ENCODE data around the gene MGST3. TPM values are rescaled to one million over a fixed set of nuclear protein-coding genes. Genes with fewer than 3 reads are reported as not detected.

MGST3 gene
- polyA plus RNA-seq, 3 donors = 57.9 to 228 (median 189) TPM

GRCh38 chr1:165674599-165674998 lies 43.6 kb downstream of the MGST3 start:
- Mint-ChIP-seq H3K27me3 (ENCODE audit: low read depth in 3 of 3) (no peaks in the 10 kb centered on the region), H3K9me3 (no peaks in the 10 kb centered on the region), H3K27ac (peak overlapping the region; percentile 63 to 86 (median 74)), H3K4me1 (peaks cover 52% of the 10 kb centered on the region), H3K4me3 (no peak overlapping the region), H3K36me3 (peaks cover 36 to 48% of the 10 kb centered on the region in 2 donors)
- Histone ChIP-seq H3K4me3 (replicated peaks in 1 of 3; ENCODE audit: low read depth in 2 of 3, low read length in 3 of 3) (no peak overlapping the region), H2AFZ (ENCODE audit: insufficient read depth, low read depth, low read length, poor library complexity, severe bottlenecking) (no peak overlapping the region), H3K27ac (ENCODE audit: low read depth in 1 of 2, low read length in 2 of 2) (peak overlapping the region in 1 of 2 donors; percentile 59), H3K9ac (ENCODE audit: insufficient read depth, low read length, poor library complexity, severe bottlenecking) (no peak overlapping the region), H3K9me3 (replicated peaks in 1 of 2; ENCODE audit: control insufficient read depth in 1 of 2, insufficient read depth in 1 of 2, low read length in 2 of 2) (no peaks in the 10 kb centered on the region), H4K20me1 (ENCODE audit: insufficient read depth, low read length) (no peaks in the 10 kb centered on the region), H3K27me3 (ENCODE audit: control insufficient read depth in 2 of 2, insufficient read depth in 2 of 2, low read length in 2 of 2) (no peaks in the 10 kb centered on the region), H3K4me2 (replicated peaks; ENCODE audit: extremely low read depth, low read length, poor library complexity, severe bottlenecking) (no peak overlapping the region), H3K36me3 (replicated peaks in 1 of 2; ENCODE audit: control insufficient read depth in 1 of 2, insufficient read depth in 2 of 2, low read length in 2 of 2) (peaks cover 22 to 31% of the 10 kb centered on the region in 2 donors), H3K79me2 (ENCODE audit: insufficient read depth, low read length) (peaks cover 29% of the 10 kb centered on the region), H3K4me1 (ENCODE audit: control insufficient read depth in 1 of 2, insufficient read depth in 2 of 2, low read length in 2 of 2) (peaks cover 25 to 46% of the 10 kb centered on the region in 2 donors)
- TF ChIP-seq CTCF (IDR thresholded peaks at IDR 0.05) = no peak
- WGBS (ENCODE audit: insufficient coverage) = 13% methylated on average over 1 of the region's 8 CpGs
- intact Hi-C loops (cut with micrococcal nuclease) = no loop called here
- DNase-seq = peak; percentile 12 to 18 (median 13)

DNA sequence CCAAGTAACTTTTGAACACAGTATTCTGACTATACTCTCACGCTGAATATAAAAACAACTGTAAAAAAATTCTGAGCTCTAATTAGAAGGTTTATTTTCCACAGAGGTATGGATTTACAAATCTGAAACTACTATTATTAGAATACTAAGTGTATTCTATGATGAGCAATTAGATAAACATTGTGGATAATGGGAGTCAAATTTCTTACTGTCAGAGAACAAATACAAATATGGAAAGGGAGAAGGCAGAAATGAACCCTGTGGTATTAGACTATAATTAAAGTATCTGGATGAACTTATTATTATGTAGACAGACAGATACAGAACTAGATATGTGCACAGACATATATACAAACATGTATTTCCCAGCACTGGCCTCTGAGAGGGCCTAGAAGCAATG lies 44.8 kb downstream of the MGST3 start:
- H3K9ac ChIP-seq (ENCODE audit: insufficient read depth, low read length, poor library complexity, severe bottlenecking) = no peak overlapping the region
- peaks cover 0 to 1% (median 0%) of the 10 kb centered on the region in 7 donors for H3K9me3 Mint-ChIP-seq
- WGBS (ENCODE audit: insufficient coverage) = no CpG with 5 or more reads among the region's 1 CpG
- no peaks in the 10 kb centered on the region for H4K20me1 ChIP-seq (ENCODE audit: insufficient read depth, low read length)
- no peaks in the 10 kb centered on the region for H3K9me3 ChIP-seq (replicated peaks in 1 of 2; ENCODE audit: control insufficient read depth in 1 of 2, insufficient read depth in 1 of 2, low read length in 2 of 2)
- no peaks in the 10 kb centered on the region for H3K27me3 ChIP-seq (ENCODE audit: control insufficient read depth in 2 of 2, insufficient read depth in 2 of 2, low read length in 2 of 2)
- H3K27me3 Mint-ChIP-seq (ENCODE audit: low read depth in 3 of 3) = no peaks in the 10 kb centered on the region
- H3K4me3 ChIP-seq (replicated peaks in 1 of 3; ENCODE audit: low read depth in 2 of 3, low read length in 3 of 3) = no peak overlapping the region
- H3K4me2 ChIP-seq (replicated peaks; ENCODE audit: extremely low read depth, low read length, poor library complexity, severe bottlenecking) = no peak overlapping the region
- H3K4me3 Mint-ChIP-seq = no peak overlapping the region
- H3K27ac Mint-ChIP-seq = peak overlapping the region in 1 of 7 donors; percentile 78
- H3K27ac ChIP-seq (ENCODE audit: low read depth in 1 of 2, low read length in 2 of 2) = peak overlapping the region in 1 of 2 donors; percentile 15
- H3K4me1 ChIP-seq (ENCODE audit: control insufficient read depth in 1 of 2, insufficient read depth in 2 of 2, low read length in 2 of 2) = peaks cover 14 to 34% of the 10 kb centered on the region in 2 donors
- peaks cover 43% of the 10 kb centered on the region for H3K4me1 Mint-ChIP-seq
- peaks cover 34 to 43% of the 10 kb centered on the region in 2 donors for H3K36me3 ChIP-seq (replicated peaks in 1 of 2; ENCODE audit: control insufficient read depth in 1 of 2, insufficient read depth in 2 of 2, low read length in 2 of 2)
- peaks cover 44 to 54% of the 10 kb centered on the region in 2 donors for H3K36me3 Mint-ChIP-seq
- H2AFZ ChIP-seq (ENCODE audit: insufficient read depth, low read depth, low read length, poor library complexity, severe bottlenecking) = no peak overlapping the region
- TF ChIP-seq CTCF (IDR thresholded peaks at IDR 0.05) = no peak
- DNase-seq = no peak
- intact Hi-C loops (cut with micrococcal nuclease) = no loop called here
- H3K79me2 ChIP-seq (ENCODE audit: insufficient read depth, low read length) = peaks cover 22% of the 10 kb centered on the region

Measured in CD14-positive monocyte (primary cell).